CD4-positive, alpha-beta memory T cell (primary cell): ENCODE results near the gene FOXI1. TPM values are rescaled to one million over a fixed set of nuclear protein-coding genes. Genes with fewer than 3 reads are reported as not detected.

Source experiments
- polyA plus RNA-seq, 2 donors: library from polyadenylated mRNA; unstranded; fragments of 300-500 nt; fragmentation: Illumina TruSeq; gene quantifications; one replicate each; pipeline ENCODE4 v1.2.3, GENCODE V29; 2021
- total RNA-seq, 2 experiments: library from RNA; stranded (reverse); gene quantifications; one replicate each; pipeline ENCODE4 v1.2.3, GENCODE V29; 2021

The FOXI1 gene
- total and polyA plus RNA-seq, 4 experiments from 2014 or later: not detected

Other genes with a start within 250 kb of the FOXI1 start
- gene INSYN2B, start 125.4 kb upstream of the FOXI1 start, total RNA-seq: not detected
- not detected for gene INSYN2B, start 125.4 kb upstream of the FOXI1 start, polyA plus RNA-seq
- not detected for gene C5orf58, start 127.1 kb downstream of the FOXI1 start, total RNA-seq
- 1 to 10 TPM in 1 of 2 donors, not detected in 1; 2.4 TPM for gene C5orf58, start 127.1 kb downstream of the FOXI1 start, polyA plus RNA-seq
- 100 to 1,000 TPM; 291 to 318 TPM for gene LCP2, start 191.9 kb downstream of the FOXI1 start, total RNA-seq
- gene LCP2, start 191.9 kb downstream of the FOXI1 start, polyA plus RNA-seq: 100 to 1,000 TPM; 117 to 259 TPM